Sigmoid colon (tissue), 7 donors: ENCODE data around the gene BACE2. TPM values are rescaled to one million over a fixed set of nuclear protein-coding genes. Genes with fewer than 3 reads are reported as not detected.

Source experiments
- DNase-seq: peaks from one replicate; pipeline ENCODE4 v3.0.0-alpha.2; 2019
- H3K27ac ChIP-seq, 4 donors: fragments of 200-600 bp; sonication (generic); one replicate each; pipeline ENCODE4 v1.5.1; 2016 to 2019; ENCODE audit warnings: mild to moderate bottlenecking in 1 of 4
- H3K27me3 ChIP-seq, 3 donors: fragments of 200-600 bp; sonication (generic); one replicate each; pipeline ENCODE4 v1.5.1; 2019; ENCODE audit warnings: mild to moderate bottlenecking in 1 of 3
- H3K36me3 ChIP-seq, 4 donors: fragments of 200-600 bp; sonication (generic); one replicate each; pipeline ENCODE4 v1.5.1; 2016 to 2019
- H3K4me1 ChIP-seq, 4 donors: fragments of 200-600 bp; sonication (generic); one replicate each; pipeline ENCODE4 v1.5.1; 2017 to 2019
- H3K4me3 ChIP-seq, 4 donors: fragments of 200-600 bp; sonication (generic); one replicate each; pipeline ENCODE4 v1.5.1; 2017 to 2019; ENCODE audit warnings: mild to moderate bottlenecking in 2 of 4, moderate library complexity in 1 of 4
- H3K9me3 ChIP-seq, 4 donors: fragments of 200-600 bp in 3 of 4; sonication (generic) in 3 of 4; one replicate each; pipeline versions ENCODE4 v1.5.1 to v1.6.1; 2013 to 2019
- EP300 ChIP-seq, 4 donors: sonication (generic); formaldehyde crosslinking; IDR thresholded peaks; one replicate each; pipeline ENCODE4 v1.6.1; 2017; ENCODE audit warnings: antibody characterized with exemption in 4 of 4
- POLR2A ChIP-seq, 2 donors: fragments of 450-650 bp; IDR thresholded peaks; one replicate each; pipeline ENCODE4 v1.6.1; 2016; ENCODE audit warnings: antibody characterized with exemption in 2 of 2, mild to moderate bottlenecking in 2 of 2, moderate library complexity in 2 of 2
- POLR2AphosphoS5 ChIP-seq, 4 donors: sonication (generic); formaldehyde crosslinking; IDR thresholded peaks; one replicate each; pipeline ENCODE4 v1.6.1; 2017; ENCODE audit warnings: antibody characterized with exemption in 4 of 4
- WGBS, 2 donors: extraction: QIAGEN DNeasy Blood & Tissue Kit; methylation state at CpG; one replicate each; pipeline ENCODE4 v1.1.7; 2013; 5-methylcytosine and 5-hydroxymethylcytosine counted together
- intact Hi-C: fragments of 100-400 bp; cut with DNase I; formaldehyde crosslinking; loops from one replicate; pipeline ENCODE4 v1.15.1; 2023
- polyA plus RNA-seq, 3 donors: library from polyadenylated mRNA; stranded (reverse); fragments of 200-250 nt; gene quantifications; one replicate each; pipeline ENCODE4 v1.2.3, GENCODE V29; 2013
- total RNA-seq, 4 donors: library from RNA; depleted of rRNA; stranded (reverse); fragments of >200 nt; gene quantifications; one replicate each; pipeline ENCODE4 v1.1.0, GENCODE V29; 2016
- TF ChIP-seq, protein P1 (sequence below), 4 experiments: fragments of 450-650 bp in 3 of 4; fragments of 200-600 bp in 1 of 4; IDR thresholded peaks; one replicate each; pipeline ENCODE4 v1.5.1; 2016 to 2019; ENCODE audit warnings: antibody characterized with exemption in 4 of 4, mild to moderate bottlenecking in 3 of 4, moderate library complexity in 2 of 4
- donor health status: healthy with polysubstance abuse.
- donor health status: Bipolar disorder and iron deficiency.
- donor health status: healthy.

The BACE2 gene
- total and polyA plus RNA-seq, 7 donors: 12.0 to 204 (median 52.8) TPM

DNA sequence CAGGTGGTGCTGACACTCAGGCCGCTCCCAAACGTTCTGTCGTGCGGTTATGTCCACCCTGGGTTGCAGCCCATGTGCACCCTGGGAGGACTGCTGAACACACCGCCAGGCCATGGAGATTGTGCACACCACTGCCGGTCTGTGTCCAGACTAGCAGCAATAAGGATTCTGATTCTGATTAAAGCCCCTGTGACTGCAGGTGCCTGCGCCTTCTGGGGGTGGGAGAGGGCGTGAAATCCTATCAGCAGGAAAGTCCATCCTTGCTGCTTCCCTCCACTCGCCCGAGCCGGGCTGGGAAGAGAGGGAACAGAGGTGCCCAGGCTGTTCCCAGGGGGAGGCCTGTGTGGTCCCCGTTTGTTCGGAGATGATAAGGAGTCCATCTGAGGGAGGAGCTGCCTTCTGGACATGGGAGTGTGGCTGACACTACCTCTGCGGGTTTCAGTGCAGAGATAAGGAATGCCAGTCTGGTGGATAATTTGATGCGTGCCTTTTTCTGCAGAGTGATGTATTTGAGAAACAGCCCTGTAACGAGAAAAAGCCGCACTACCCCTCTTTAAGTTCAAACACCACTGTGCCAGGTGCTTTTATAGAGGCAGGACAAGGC lies 41.2 kb downstream of the BACE2 start:
- WGBS, 2 donors: 82 to 89% methylated on average over 17 of the region's 17 CpGs
- peaks cover 0 to 6% (median 0%) of the 10 kb centered on the region in 4 donors for H3K36me3 ChIP-seq
- H3K9me3 ChIP-seq: no peaks in the 10 kb centered on the region
- no peak for DNase-seq
- H3K4me1 ChIP-seq: peaks cover 0 to 25% (median 22%) of the 10 kb centered on the region in 4 donors
- intact Hi-C loops: loop anchor here (5.0 kb wide), 1 partner anchor 87 kb away; no protein-coding TSS in a partner anchor
- TF ChIP-seq POLR2AphosphoS5 (IDR thresholded peaks at IDR 0.05) (no peak), EP300 (IDR thresholded peaks at IDR 0.05) (no peak), POLR2A (IDR thresholded peaks at IDR 0.05) (no peak)
- TF ChIP-seq, protein P1, sequence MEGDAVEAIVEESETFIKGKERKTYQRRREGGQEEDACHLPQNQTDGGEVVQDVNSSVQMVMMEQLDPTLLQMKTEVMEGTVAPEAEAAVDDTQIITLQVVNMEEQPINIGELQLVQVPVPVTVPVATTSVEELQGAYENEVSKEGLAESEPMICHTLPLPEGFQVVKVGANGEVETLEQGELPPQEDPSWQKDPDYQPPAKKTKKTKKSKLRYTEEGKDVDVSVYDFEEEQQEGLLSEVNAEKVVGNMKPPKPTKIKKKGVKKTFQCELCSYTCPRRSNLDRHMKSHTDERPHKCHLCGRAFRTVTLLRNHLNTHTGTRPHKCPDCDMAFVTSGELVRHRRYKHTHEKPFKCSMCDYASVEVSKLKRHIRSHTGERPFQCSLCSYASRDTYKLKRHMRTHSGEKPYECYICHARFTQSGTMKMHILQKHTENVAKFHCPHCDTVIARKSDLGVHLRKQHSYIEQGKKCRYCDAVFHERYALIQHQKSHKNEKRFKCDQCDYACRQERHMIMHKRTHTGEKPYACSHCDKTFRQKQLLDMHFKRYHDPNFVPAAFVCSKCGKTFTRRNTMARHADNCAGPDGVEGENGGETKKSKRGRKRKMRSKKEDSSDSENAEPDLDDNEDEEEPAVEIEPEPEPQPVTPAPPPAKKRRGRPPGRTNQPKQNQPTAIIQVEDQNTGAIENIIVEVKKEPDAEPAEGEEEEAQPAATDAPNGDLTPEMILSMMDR (IDR thresholded peaks at IDR 0.05): no peak
- no peak overlapping the region for H3K27ac ChIP-seq
- H3K27me3 ChIP-seq: no peaks in the 10 kb centered on the region
- no peak overlapping the region for H3K4me3 ChIP-seq

DNA sequence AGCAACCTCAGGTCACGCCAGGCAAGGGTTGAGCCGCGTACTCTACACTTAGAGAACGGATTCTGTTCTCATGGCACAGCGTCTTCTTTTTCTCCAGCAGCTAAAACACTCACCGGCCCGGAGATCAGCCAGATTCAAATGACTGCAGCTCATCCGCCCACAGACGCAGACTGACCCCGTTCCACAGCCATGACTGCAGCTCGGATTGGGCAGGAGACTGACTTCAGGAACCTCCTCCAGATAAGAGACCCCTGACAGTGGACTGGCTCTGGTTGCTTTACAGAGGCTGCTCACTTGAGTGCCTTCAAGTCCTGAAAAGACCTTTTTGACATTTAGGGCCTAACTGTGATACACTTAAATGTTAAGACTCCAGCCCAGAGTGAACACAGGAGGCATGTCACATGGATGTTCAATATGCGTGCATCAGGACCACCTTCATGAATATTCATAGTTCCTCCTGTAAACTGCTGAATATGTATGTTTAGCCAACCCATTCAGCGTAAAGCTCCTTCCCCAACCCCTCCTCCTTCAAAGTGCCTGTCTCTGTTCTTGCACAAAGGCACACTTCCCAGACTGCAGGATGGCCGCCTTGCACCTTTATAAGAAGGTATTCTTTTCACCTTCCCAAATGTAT lies 42.6 kb downstream of the BACE2 start:
- 91 to 95% methylated on average over 14 of the region's 14 CpGs for WGBS, 2 donors

DNA sequence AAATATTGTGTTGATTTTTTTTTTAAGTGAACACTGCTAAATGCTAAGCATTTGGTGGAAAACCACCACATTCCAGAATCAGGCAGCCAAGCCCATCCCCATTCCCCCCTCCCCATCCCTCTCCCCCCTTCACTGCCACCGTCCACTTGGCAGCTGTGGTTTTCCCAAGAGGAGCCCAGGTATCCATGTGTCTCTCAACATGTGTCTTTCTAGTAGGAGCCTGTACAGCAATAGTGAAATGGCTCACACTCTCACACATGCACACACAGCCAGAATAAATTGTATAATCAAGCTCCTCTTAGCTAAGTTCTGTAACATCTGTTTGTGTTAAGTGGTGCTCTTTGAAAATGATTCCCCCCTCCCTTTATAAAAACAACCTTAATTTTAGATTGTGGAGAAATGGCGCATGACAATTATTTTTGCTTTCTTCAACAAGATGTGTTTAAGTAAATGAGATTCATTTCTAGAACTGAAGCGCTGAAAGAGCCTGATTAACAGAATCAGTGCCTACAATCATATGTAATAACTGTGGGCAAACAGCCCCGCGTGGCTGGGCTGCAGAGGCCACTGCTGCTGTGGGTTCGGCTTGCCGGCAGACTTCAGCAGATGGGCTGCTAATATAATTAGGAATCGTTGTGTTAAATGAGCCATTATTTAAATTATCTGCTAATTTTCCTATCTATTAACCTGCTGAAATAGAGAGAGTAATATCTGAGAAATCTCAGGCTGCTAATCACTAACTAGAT lies 43.3 kb downstream of the BACE2 start:
- H3K4me1 ChIP-seq: peaks cover 0 to 25% (median 22%) of the 10 kb centered on the region in 4 donors
- peak; percentile 25 for DNase-seq
- H3K27me3 ChIP-seq: no peaks in the 10 kb centered on the region
- intact Hi-C loops: no loop called here
- H3K36me3 ChIP-seq: peaks cover 0 to 6% (median 0%) of the 10 kb centered on the region in 4 donors
- WGBS, 2 donors: 91 to 92% methylated on average over 8 of the region's 8 CpGs
- H3K27ac ChIP-seq: no peak overlapping the region
- H3K9me3 ChIP-seq: no peaks in the 10 kb centered on the region
- TF ChIP-seq POLR2A (IDR thresholded peaks at IDR 0.05): no peak
- no peak overlapping the region for H3K4me3 ChIP-seq

More for the DNA sequence above, 42.6 kb downstream of the BACE2 start:
- Histone ChIP-seq H3K4me1 (peaks cover 0 to 25% (median 22%) of the 10 kb centered on the region in 4 donors), H3K9me3 (no peaks in the 10 kb centered on the region), H3K27me3 (no peaks in the 10 kb centered on the region), H3K36me3 (peaks cover 0 to 6% (median 0%) of the 10 kb centered on the region in 4 donors), H3K27ac (no peak overlapping the region), H3K4me3 (no peak overlapping the region)
- TF ChIP-seq POLR2A (IDR thresholded peaks at IDR 0.05) (no peak), EP300 (IDR thresholded peaks at IDR 0.05) (no peak), POLR2AphosphoS5 (IDR thresholded peaks at IDR 0.05) (no peak)
- TF ChIP-seq, protein P1 (IDR thresholded peaks at IDR 0.05): no peak
- DNase-seq: peak; percentile 61
- intact Hi-C loops: no loop called here

- Histone ChIP-seq H3K27me3 (no peaks in the 10 kb centered on the region), H3K4me3 (no peak overlapping the region), H3K36me3 (peaks cover 0 to 6% (median 0%) of the 10 kb centered on the region in 4 donors), H3K9me3 (no peaks in the 10 kb centered on the region), H3K27ac (no peak overlapping the region), H3K4me1 (peaks cover 0 to 17% (median 12%) of the 10 kb centered on the region in 4 donors)
- intact Hi-C loops: no loop called here
- WGBS, 2 donors: 83 to 90% methylated on average over 5 of the region's 5 CpGs
- TF ChIP-seq POLR2AphosphoS5 (IDR thresholded peaks at IDR 0.05): no peak
- DNase-seq: peak; percentile 2
Measured at GRCh38 chr21:41213021-41213420, 45.1 kb downstream of the BACE2 start.

- WGBS, 2 donors: 61 to 84% methylated on average over 12 of the region's 12 CpGs
- no peak overlapping the region for H3K4me3 ChIP-seq
- no peaks in the 10 kb centered on the region for H3K9me3 ChIP-seq
- peaks cover 0 to 12% (median 7%) of the 10 kb centered on the region in 4 donors for H3K4me1 ChIP-seq
- intact Hi-C loops: no loop called here
- TF ChIP-seq EP300 (IDR thresholded peaks at IDR 0.05): no peak
- TF ChIP-seq POLR2A (IDR thresholded peaks at IDR 0.05): no peak
- TF ChIP-seq, protein P1 (IDR thresholded peaks at IDR 0.05): no peak
- TF ChIP-seq POLR2AphosphoS5 (IDR thresholded peaks at IDR 0.05): no peak
- DNase-seq: no peak
- H3K27me3 ChIP-seq: no peaks in the 10 kb centered on the region
- H3K36me3 ChIP-seq: peaks cover 0 to under 1% (median 0%) of the 10 kb centered on the region in 4 donors
- H3K27ac ChIP-seq: no peak overlapping the region
Measured at GRCh38 chr21:41215856-41216408, 48.0 kb downstream of the BACE2 start.
